GM13977 (cell line): ENCODE results near the gene ATP11A.

ENCODE experiments used
- DNase-seq: peaks from one replicate; pipeline ENCODE4 v3.0.0; 2012; ENCODE audit warnings: low spot score
- CTCF ChIP-seq: IDR thresholded peaks from 2 replicates; pipeline ENCODE4 v1.5.1; 2012; ENCODE audit warnings: mild to moderate bottlenecking, control low read depth; ENCODE audit not compliant: insufficient read depth; ENCODE audit errors: extremely low read depth, missing control alignments
- in situ Hi-C: fragments of 300-500 bp; cut with MboI; formaldehyde crosslinking; loops from one replicate; pipeline ENCODE4 v1.12.0; 2022; ENCODE audit warnings: low sequenced_read_pairs, low pct_unique_long_range_greater_than_20kb, mixed read lengths, inconsistent platforms; ENCODE audit not compliant: unreplicated experiment

The ATP11A gene

DNA sequence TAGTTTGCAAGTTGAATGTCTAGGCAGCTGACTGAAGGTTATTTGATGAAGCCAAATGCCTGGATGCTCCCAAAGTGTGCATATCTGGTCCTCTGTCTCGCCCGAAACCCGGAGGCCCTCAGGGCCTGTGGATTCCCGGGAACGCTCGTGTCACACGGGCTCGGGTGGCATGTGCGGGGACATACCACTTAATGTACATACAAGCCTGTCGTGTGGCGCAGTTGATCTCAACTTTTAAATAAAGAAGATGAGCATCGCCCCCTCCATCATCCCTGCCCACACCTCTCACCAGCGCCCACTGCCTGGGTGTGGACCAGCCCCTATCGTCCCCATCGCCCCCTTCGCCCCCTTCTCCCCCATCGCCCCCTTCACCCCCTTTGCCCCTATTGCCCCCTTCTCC, 33.9 kb downstream of the ATP11A start:
- in situ Hi-C loops = no loop called here
- DNase-seq = no peak
- TF ChIP-seq CTCF = no peak

GRCh38 chr13:112724788-112725345, 35.0 kb downstream of the ATP11A start:
- no peak for TF ChIP-seq CTCF
- in situ Hi-C loops = no loop called here
- no peak for DNase-seq

GRCh38 chr13:112725346-112726015, 35.6 kb downstream of the ATP11A start:
- no peak for TF ChIP-seq CTCF
- in situ Hi-C loops = no loop called here
- no peak for DNase-seq

GRCh38 chr13:112726016-112726767, 36.4 kb downstream of the ATP11A start:
- in situ Hi-C loops = no loop called here
- DNase-seq = no peak
- TF ChIP-seq CTCF = no peak

- DNase-seq = no peak
- in situ Hi-C loops = no loop called here
- TF ChIP-seq CTCF = no peak
Observed at GRCh38 chr13:112727581-112727980, 37.7 kb downstream of the ATP11A start.

DNA sequence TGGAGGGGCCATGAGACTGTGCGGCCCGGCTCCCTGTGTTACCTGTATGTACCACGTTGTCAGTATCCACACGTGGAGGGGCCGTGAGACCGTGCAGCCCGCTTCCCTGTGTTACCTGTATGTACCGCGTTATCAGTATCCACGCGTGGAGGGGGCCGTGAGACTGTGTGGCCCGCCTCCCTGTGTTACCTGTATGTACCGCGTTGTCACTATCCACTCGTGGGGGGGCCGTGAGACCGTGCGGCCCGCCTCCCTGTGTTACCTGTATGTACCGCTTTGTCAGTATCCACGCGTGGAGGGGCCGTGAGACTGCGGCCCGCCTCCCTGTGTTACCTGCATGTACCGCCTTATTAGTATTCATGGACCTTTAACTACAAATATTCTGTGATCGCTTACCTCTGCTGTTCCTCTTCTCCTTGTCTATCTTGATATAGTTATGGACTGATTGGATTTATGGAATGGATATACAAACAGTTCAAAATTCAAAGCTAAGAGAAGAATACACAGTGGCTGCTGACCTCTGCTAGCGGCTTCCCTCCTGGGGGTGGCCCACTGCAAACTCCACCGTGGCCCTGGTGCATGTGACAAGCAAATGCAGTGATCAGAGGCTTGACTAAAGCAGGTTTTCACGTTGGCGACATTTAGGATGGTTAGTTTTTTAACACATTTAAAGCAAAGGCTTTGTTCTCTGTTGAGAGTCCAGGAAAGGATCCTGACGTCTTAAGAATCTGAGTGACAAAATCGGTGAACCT, 38.7 kb downstream of the ATP11A start:
- in situ Hi-C loops = no loop called here
- no peak for TF ChIP-seq CTCF

More for the DNA sequence above, 38.7 kb downstream of the ATP11A start:
- DNase-seq = no peak
